ACC112 (cell line): ENCODE data around the gene MIF4GD.
"Not testable (repeated sequence)": the region's sequence is repeated elsewhere in the genome, so short reads cannot be mapped to it uniquely, and the experiment has no call there.

Source experiments
- H2AFZ ChIP-seq: fragments of 200-600 bp; sonication (generic); one replicate; pipeline ENCODE4 v1.6.0; 2017; ENCODE audit warnings: antibody characterized with exemption, low read length; ENCODE audit not compliant: unreplicated experiment
- H3K27ac ChIP-seq: fragments of 200-600 bp; sonication (generic); 2 replicates; pipeline ENCODE4 v1.5.1; 2014; ENCODE audit warnings: low read depth, mild to moderate bottlenecking, antibody characterized with exemption, low read length, moderate library complexity
- H3K27me3 ChIP-seq: fragments of 200-600 bp; sonication (generic); 2 replicates; pipeline ENCODE4 v1.6.1; 2014; ENCODE audit warnings: mild to moderate bottlenecking, antibody characterized with exemption, low read length, moderate library complexity, mixed read lengths; ENCODE audit not compliant: insufficient read depth
- H3K36me3 ChIP-seq: fragments of 200-600 bp; sonication (generic); 2 replicates; pipeline ENCODE4 v1.6.1; 2016; ENCODE audit warnings: mild to moderate bottlenecking, antibody characterized with exemption, low read length, moderate library complexity, mixed read lengths; ENCODE audit not compliant: insufficient read depth
- H3K4me1 ChIP-seq: fragments of 200-600 bp; sonication (generic); one replicate; pipeline ENCODE4 v1.6.1; 2016; ENCODE audit warnings: low read length, mixed read lengths; ENCODE audit not compliant: insufficient read depth, unreplicated experiment, control insufficient read depth
- H3K4me3 ChIP-seq: fragments of 200-600 bp; sonication (generic); 2 replicates; pipeline ENCODE4 v1.5.1; 2014; ENCODE audit warnings: mild to moderate bottlenecking, low read depth, low read length
- H3K79me2 ChIP-seq: fragments of 200-600 bp; sonication (generic); one replicate; pipeline ENCODE4 v1.6.0; 2016; ENCODE audit warnings: low read length; ENCODE audit not compliant: control insufficient read depth, unreplicated experiment, insufficient read depth

The MIF4GD gene

GRCh38 chr17:75257228-75257627 is 13.8 kb downstream of the MIF4GD start:
- H3K27ac ChIP-seq, H3K4me1 ChIP-seq, H3K4me3 ChIP-seq, H2AFZ ChIP-seq, H3K36me3 ChIP-seq, H3K27me3 ChIP-seq: not testable (repeated sequence)
- peaks cover 50% of the 10 kb centered on the region for H3K79me2 ChIP-seq

GRCh38 chr17:75255954-75256698 is 14.9 kb downstream of the MIF4GD start:
- not testable (repeated sequence) for H3K36me3 ChIP-seq, H3K4me3 ChIP-seq, H3K27me3 ChIP-seq, H3K27ac ChIP-seq, H2AFZ ChIP-seq
- Histone ChIP-seq H3K79me2 (peaks cover 52% of the 10 kb centered on the region), H3K4me1 (peaks cover 10% of the 10 kb centered on the region)

- H2AFZ ChIP-seq, result no peak overlapping the region
- H3K4me1 ChIP-seq, result peaks cover 12% of the 10 kb centered on the region
- H3K79me2 ChIP-seq, result peaks cover 40% of the 10 kb centered on the region
- no peak overlapping the region for H3K27ac ChIP-seq
- no peak overlapping the region for H3K4me3 ChIP-seq
- no peaks in the 10 kb centered on the region for H3K36me3 ChIP-seq
- no peaks in the 10 kb centered on the region for H3K27me3 ChIP-seq
These were observed 18.8 kb downstream of the MIF4GD start for GRCh38 chr17:75252039-75252816.

GRCh38 chr17:75250009-75250471 is 21.0 kb downstream of the MIF4GD start:
- no peak overlapping the region for H2AFZ ChIP-seq
- peaks cover 39% of the 10 kb centered on the region for H3K79me2 ChIP-seq
- H3K4me1 ChIP-seq, result peaks cover 12% of the 10 kb centered on the region
- no peaks in the 10 kb centered on the region; the same call in 1 of the 2 replicates for H3K36me3 ChIP-seq
- H3K27me3 ChIP-seq, result no peaks in the 10 kb centered on the region
- peak overlapping the region; percentile 46 for H3K4me3 ChIP-seq
- peak overlapping the region; percentile 45 for H3K27ac ChIP-seq

GRCh38 chr17:75249564-75249963 is 21.5 kb downstream of the MIF4GD start:
- Histone ChIP-seq H3K36me3 (no peaks in the 10 kb centered on the region; the same call in 1 of the 2 replicates), H3K27me3 (no peaks in the 10 kb centered on the region), H3K27ac (peak overlapping the region; percentile 45), H3K4me1 (peaks cover 12% of the 10 kb centered on the region), H3K79me2 (peaks cover 39% of the 10 kb centered on the region), H3K4me3 (peak overlapping the region; percentile 46), H2AFZ (no peak overlapping the region)

GRCh38 chr17:75246404-75246803 is 24.6 kb downstream of the MIF4GD start:
- no peak overlapping the region for H2AFZ ChIP-seq
- H3K27ac ChIP-seq, result no peak overlapping the region
- peaks cover 28% of the 10 kb centered on the region for H3K79me2 ChIP-seq
- H3K36me3 ChIP-seq, result peaks cover 7% of the 10 kb centered on the region; the same call in 1 of the 2 replicates
- H3K4me1 ChIP-seq, result peaks cover 24% of the 10 kb centered on the region
- H3K27me3 ChIP-seq, result no peaks in the 10 kb centered on the region
- H3K4me3 ChIP-seq, result no peak overlapping the region

GRCh38 chr17:75245011-75245410 is 26.0 kb downstream of the MIF4GD start:
- Histone ChIP-seq H3K4me3 (no peak overlapping the region), H3K4me1 (peaks cover 33% of the 10 kb centered on the region), H2AFZ (no peak overlapping the region), H3K79me2 (peaks cover 21% of the 10 kb centered on the region), H3K36me3 (peaks cover 7% of the 10 kb centered on the region; the same call in 1 of the 2 replicates), H3K27ac (no peak overlapping the region), H3K27me3 (no peaks in the 10 kb centered on the region)

- H2AFZ ChIP-seq, result no peak overlapping the region
- H3K27ac ChIP-seq, result no peak overlapping the region
- H3K4me3 ChIP-seq, result no peak overlapping the region
- H3K4me1 ChIP-seq, result peaks cover 26% of the 10 kb centered on the region
- H3K27me3 ChIP-seq, result no peaks in the 10 kb centered on the region
- H3K36me3 ChIP-seq, result peaks cover 12% of the 10 kb centered on the region; the same call in 1 of the 2 replicates
- H3K79me2 ChIP-seq, result peaks cover 14% of the 10 kb centered on the region
These were observed 26.7 kb downstream of the MIF4GD start for GRCh38 chr17:75244133-75244866.

GRCh38 chr17:75242461-75243042 is 28.5 kb downstream of the MIF4GD start:
- Histone ChIP-seq H3K79me2 (peaks cover 5% of the 10 kb centered on the region), H3K36me3 (peaks cover 24% of the 10 kb centered on the region; the same call in 1 of the 2 replicates), H3K4me1 (peaks cover 26% of the 10 kb centered on the region), H3K4me3 (no peak overlapping the region), H3K27me3 (no peaks in the 10 kb centered on the region), H3K27ac (peak overlapping the region; percentile 90), H2AFZ (no peak overlapping the region)

GRCh38 chr17:75241996-75242460 is 29.0 kb downstream of the MIF4GD start:
- H3K4me3 ChIP-seq, result peak overlapping the region; percentile 32; the same call in 1 of the 2 replicates
- H3K36me3 ChIP-seq, result peaks cover 24% of the 10 kb centered on the region; the same call in 1 of the 2 replicates
- H2AFZ ChIP-seq, result no peak overlapping the region
- H3K27me3 ChIP-seq, result no peaks in the 10 kb centered on the region
- H3K4me1 ChIP-seq, result peaks cover 26% of the 10 kb centered on the region
- H3K27ac ChIP-seq, result peak overlapping the region; percentile 90
- peaks cover 3% of the 10 kb centered on the region for H3K79me2 ChIP-seq
